A673 (cell line): ENCODE data around the gene CENPV. TPM values are rescaled to one million over a fixed set of nuclear protein-coding genes. Genes with fewer than 3 reads are reported as not detected.
"Not testable (repeated sequence)": the region's sequence is repeated elsewhere in the genome, so short reads cannot be mapped to it uniquely, and the experiment has no call there.

Source experiments
- BruUV-seq: library from RNA; stranded (reverse); fragments of 400-500 nt; replicated peaks from 2 replicates; lab custom pipeline; 2021; lab: Mats Ljungman, UMichigan
- CTCF ChIA-PET: fragments of 300-600 bp; sonication (Branson Sonifier 250); formaldehyde crosslinking; loops from one replicate; lab custom pipeline; 2022; ENCODE audit warnings: antibody characterized with exemption; lab: Charles Lee
- POLR2A ChIA-PET: fragments of 300-600 bp; sonication (Branson Sonifier 250); formaldehyde crosslinking; loops from one replicate; lab custom pipeline; 2022; ENCODE audit warnings: antibody characterized with exemption; ENCODE audit not compliant: low non-redundant PET; lab: Charles Lee
- DNase-seq: peaks from one replicate; pipeline ENCODE4 v3.0.0-alpha.2; 2015; ENCODE audit warnings: low spot score
- H3K27ac ChIP-seq: fragments of 200-600 bp; sonication (generic); 2 replicates; pipeline ENCODE4 v1.5.1; 2016; ENCODE audit warnings: mixed run types, low read depth, mild to moderate bottlenecking, mixed read lengths, antibody characterized with exemption, low read length; ENCODE audit not compliant: poor library complexity, severe bottlenecking
- H3K27me3 ChIP-seq: fragments of 200-600 bp; sonication (generic); replicated peaks from 2 replicates; pipeline ENCODE4 v1.6.1; 2017; ENCODE audit warnings: mixed run types, low read depth, mild to moderate bottlenecking, mixed read lengths, antibody characterized with exemption, low read length; ENCODE audit not compliant: insufficient read depth, poor library complexity
- H3K36me3 ChIP-seq: fragments of 200-600 bp; sonication (generic); 2 replicates; pipeline ENCODE4 v1.6.1; 2016; ENCODE audit warnings: mixed run types, mild to moderate bottlenecking, mixed read lengths, antibody characterized with exemption, low read length; ENCODE audit not compliant: insufficient read depth, poor library complexity, severe bottlenecking
- H3K4me1 ChIP-seq: fragments of 200-600 bp; sonication (generic); 2 replicates; pipeline ENCODE4 v1.6.1; 2017; ENCODE audit warnings: mixed run types, mild to moderate bottlenecking, mixed read lengths, antibody characterized with exemption, low read length; ENCODE audit not compliant: insufficient read depth, poor library complexity, severe bottlenecking
- H3K4me3 ChIP-seq: fragments of 200-600 bp; sonication (generic); 2 replicates; pipeline ENCODE4 v1.5.1; 2016; ENCODE audit warnings: low read depth, mixed run types, mild to moderate bottlenecking, mixed read lengths, low read length; ENCODE audit not compliant: poor library complexity, severe bottlenecking
- H3K9me3 ChIP-seq: fragments of 200-600 bp; sonication (generic); 2 replicates; pipeline ENCODE4 v1.6.1; 2016; ENCODE audit warnings: mixed run types, low read depth, mild to moderate bottlenecking, mixed read lengths, antibody characterized with exemption, low read length; ENCODE audit not compliant: poor library complexity, severe bottlenecking
- CTCF ChIP-seq: fragments of 300-800, 200-600 bp; sonication (generic); conservative IDR thresholded peaks from 2 replicates; pipeline ENCODE4 v1.5.1; 2017; ENCODE audit warnings: low read depth, mild to moderate bottlenecking, antibody characterized with exemption, low read length, moderate library complexity, mixed read lengths
- EZH2 ChIP-seq: fragments of 200-600 bp; sonication (generic); IDR thresholded peaks from 2 replicates; pipeline ENCODE4 v1.6.1; 2017; ENCODE audit warnings: borderline replicate concordance, low read depth, mild to moderate bottlenecking, mixed read lengths, antibody characterized with exemption, low read length; ENCODE audit not compliant: poor library complexity, severe bottlenecking
- intact Hi-C: fragments of 100-400 bp; cut with micrococcal nuclease; formaldehyde crosslinking; loops from one replicate; pipeline ENCODE4 v1.10.0; 2022; ENCODE audit not compliant: unreplicated experiment
- total RNA-seq: library from RNA; stranded (reverse); gene quantifications from 2 replicates; pipeline ENCODE4 v1.2.3, GENCODE V29; 2021

CENPV gene
- total RNA-seq, 1 experiment from 2014 or later: 147 TPM

GRCh38 chr17:16391451-16391850 is 38.2 kb upstream of the CENPV start:
- Histone ChIP-seq H3K4me3 (no peak overlapping the region), H3K9me3 (no peaks in the 10 kb centered on the region), H3K27ac (no peak overlapping the region), H3K27me3 (no peaks in the 10 kb centered on the region), H3K36me3 (no peaks in the 10 kb centered on the region), H3K4me1 (no peaks in the 10 kb centered on the region)
- ChIA-PET POLR2A (no interaction called here), CTCF (no interaction called here)
- intact Hi-C loops: no loop called here
- DNase-seq: no peak
- TF ChIP-seq EZH2 (no peak), CTCF (no peak)
- BruUV-seq: no TSS peak

GRCh38 chr17:16386126-16386507 is 32.8 kb upstream of the CENPV start:
- CTCF ChIA-PET, BruUV-seq, H3K27me3 ChIP-seq, POLR2A ChIA-PET, intact Hi-C loops, H3K4me1 ChIP-seq, H3K9me3 ChIP-seq, DNase-seq: not testable (repeated sequence)
- peaks cover 24% of the 10 kb centered on the region for H3K36me3 ChIP-seq
- H3K27ac ChIP-seq: peak overlapping the region; percentile 71
- H3K4me3 ChIP-seq: peak overlapping the region; percentile 53

GRCh38 chr17:16384557-16384956 is 31.3 kb upstream of the CENPV start:
- H3K27me3 ChIP-seq: no peaks in the 10 kb centered on the region
- peaks cover 4% of the 10 kb centered on the region for H3K4me1 ChIP-seq
- no peak overlapping the region for H3K4me3 ChIP-seq
- H3K9me3 ChIP-seq: no peaks in the 10 kb centered on the region
- ChIA-PET CTCF (no interaction called here), POLR2A (interaction anchor here (0.7 kb wide), 1 partner anchor 35 kb away, joined by 4 read pairs; no protein-coding TSS in a partner anchor)
- BruUV-seq: no TSS peak
- DNase-seq: no peak
- intact Hi-C loops: no loop called here
- TF ChIP-seq EZH2: no peak
- TF ChIP-seq CTCF: no peak
- H3K36me3 ChIP-seq: peaks cover 24% of the 10 kb centered on the region
- no peak overlapping the region for H3K27ac ChIP-seq

GRCh38 chr17:16383772-16384287 is 30.6 kb upstream of the CENPV start:
- no peak overlapping the region for H3K27ac ChIP-seq
- POLR2A ChIA-PET: no interaction called here

More at GRCh38 chr17:16383772-16384287, 30.6 kb upstream of the CENPV start:
- intact Hi-C loops: no loop called here
- no peak for TF ChIP-seq EZH2
- no peak for TF ChIP-seq CTCF
- DNase-seq: no peak
- Histone ChIP-seq H3K27me3 (no peaks in the 10 kb centered on the region), H3K4me1 (peaks cover 4% of the 10 kb centered on the region), H3K4me3 (no peak overlapping the region), H3K36me3 (peaks cover 24% of the 10 kb centered on the region), H3K9me3 (no peaks in the 10 kb centered on the region)
- BruUV-seq: no TSS peak
- CTCF ChIA-PET: no interaction called here
